GM12875 (cell line): Measurements from ENCODE around the gene NDRG4.

Source experiments
- H3K4me3 ChIP-seq: one replicate; pipeline ENCODE4 v1.5.1; 2011; ENCODE audit warnings: low read depth, low read length, control low read depth
- CTCF ChIP-seq: IDR thresholded peaks from 2 replicates; pipeline ENCODE4 v1.5.1; 2011; ENCODE audit warnings: low read depth, mild to moderate bottlenecking, control low read depth, inconsistent platforms, low read length, moderate library complexity, borderline replicate concordance; ENCODE audit not compliant: insufficient read depth

Gene NDRG4

GRCh38 chr16:58495521-58496331 is 4.2 kb upstream of the NDRG4 start:
- no peak for TF ChIP-seq CTCF
- no peak overlapping the region for H3K4me3 ChIP-seq

DNA sequence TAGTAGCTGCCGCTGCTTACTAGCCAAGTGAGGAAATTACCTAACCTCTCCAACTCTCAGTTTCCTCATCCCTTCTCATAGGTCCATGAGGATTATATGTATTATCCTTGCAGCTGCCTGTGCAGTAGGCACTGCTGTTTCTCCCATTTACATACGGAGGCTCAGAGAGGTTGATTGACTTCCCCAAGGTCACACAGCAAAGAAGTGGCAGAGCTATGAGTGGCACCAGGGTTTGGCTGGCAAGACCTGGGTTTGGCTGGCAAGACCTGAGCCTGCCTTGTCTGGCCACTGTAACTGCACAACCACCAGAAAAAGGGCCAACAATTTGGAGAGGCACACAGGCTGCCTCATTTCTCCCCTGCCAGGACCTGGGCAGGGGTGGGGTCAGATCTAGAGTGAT is 2.5 kb upstream of the NDRG4 start:
- TF ChIP-seq CTCF, result no peak
- no peak overlapping the region for H3K4me3 ChIP-seq

GRCh38 chr16:58497935-58498334 is 2.0 kb upstream of the NDRG4 start:
- no peak overlapping the region for H3K4me3 ChIP-seq
- no peak for TF ChIP-seq CTCF

GRCh38 chr16:58498341-58499091 is 1.4 kb upstream of the NDRG4 start:
- H3K4me3 ChIP-seq, result no peak overlapping the region
- no peak for TF ChIP-seq CTCF

DNA sequence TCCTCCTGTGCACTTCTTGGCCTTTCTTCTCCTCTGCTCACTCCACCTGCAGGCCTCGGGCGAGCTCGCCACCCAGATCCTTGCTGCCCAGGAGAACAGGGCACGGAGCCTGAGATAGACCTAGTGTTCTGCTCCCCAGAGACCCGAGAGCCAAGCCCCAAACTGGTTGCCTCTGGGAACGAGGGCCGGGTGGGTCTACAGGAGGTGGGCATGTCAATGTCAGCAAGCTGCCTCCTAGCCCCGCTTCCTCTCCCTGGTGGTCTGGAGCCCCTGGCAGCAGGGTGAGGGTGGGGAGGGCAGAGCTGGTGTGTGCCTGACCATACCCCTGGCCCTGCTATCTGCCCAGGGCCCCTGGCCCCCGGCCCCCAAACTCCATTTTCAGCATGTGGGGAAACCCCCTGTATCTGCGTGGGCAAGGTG is 841 bp upstream of the NDRG4 start:
- no peak for TF ChIP-seq CTCF
- H3K4me3 ChIP-seq, result no peak overlapping the region

- TF ChIP-seq CTCF, result no peak
- no peak overlapping the region for H3K4me3 ChIP-seq
These were observed 693 bp downstream of the NDRG4 start for GRCh38 chr16:58500430-58501241.
